Tibial artery (tissue), 4 donors: ENCODE data around the gene ZNF770.
A peak's percentile ranks its signal among the peaks of the same experiment; 100 is the strongest.

Experiments
- DNase-seq, 2 donors: peaks; one replicate each; pipeline ENCODE4 v3.0.0-alpha.2; 2019
- H3K27ac ChIP-seq, 2 donors: fragments of 200-600 bp; sonication (generic) in 1 of 2; 1 replicate in 1 of 2; 2 replicates in 1 of 2; pipeline ENCODE4 v1.5.1; 2018 to 2019; ENCODE audit warnings: mild to moderate bottlenecking in 1 of 2
- H3K27me3 ChIP-seq, 2 donors: fragments of 200-600 bp; sonication (generic) in 1 of 2; one replicate each; pipeline versions ENCODE4 v1.5.1 to v1.6.0; 2016 to 2019
- H3K36me3 ChIP-seq, 3 donors: fragments of 200-600 bp; sonication (generic) in 2 of 3; one replicate each; pipeline ENCODE4 v1.5.1; 2016 to 2019; ENCODE audit warnings: mild to moderate bottlenecking in 2 of 3
- H3K4me1 ChIP-seq, 4 donors: fragments of 200-600 bp; sonication (generic) in 2 of 4; 1 replicate in 3 of 4; 2 replicates in 1 of 4; pipeline ENCODE4 v1.5.1; 2016 to 2019
- H3K4me3 ChIP-seq, 2 donors: fragments of 200-600 bp; sonication (generic) in 1 of 2; 1 replicate in 1 of 2; 2 replicates in 1 of 2; pipeline ENCODE4 v1.5.1; 2018 to 2019; ENCODE audit warnings: mild to moderate bottlenecking in 2 of 2
- H3K9me3 ChIP-seq, 3 donors: fragments of 200-600 bp; sonication (generic) in 1 of 3; one replicate each; pipeline ENCODE4 v1.5.1; 2016 to 2019
- CTCF ChIP-seq, 2 experiments: fragments of 200-600 bp in 1 of 2; fragments of 450-650 bp in 1 of 2; IDR thresholded peaks; one replicate each; pipeline ENCODE4 v1.5.1; 2017 to 2019; ENCODE audit warnings: antibody characterized with exemption in 2 of 2, mild to moderate bottlenecking in 1 of 2, moderate library complexity in 1 of 2
- intact Hi-C: fragments of 100-400 bp; cut with DNase I; formaldehyde crosslinking; loops from one replicate; pipeline ENCODE4 v1.15.0; 2023; ENCODE audit warnings: low total_unique reads

ZNF770 gene

GRCh38 chr15:34988027-34988902, at the start of gene ZNF770:
ZNF770 (minus strand) TSS chr15:34988287; CDS start chr15:34983434, 4,853 bp downstream.
- H3K4me1 ChIP-seq, result peaks cover 0 to 33% (median 24%) of the 10 kb centered on the region in 4 donors
- peak within 1 kb of the TSS; percentile 96 to 98 for H3K27ac ChIP-seq
- TF ChIP-seq CTCF (IDR thresholded peaks at IDR 0.05), result peak in 1 of 2 experiments; percentile 8
- peaks cover 0 to 6% (median under 1%) of the 10 kb centered on the region in 3 donors for H3K36me3 ChIP-seq
- intact Hi-C loops, result loop anchor here (10.0 kb wide), 1 partner anchor 763 kb away; the partner anchor contains the start of gene EMC4
- DNase-seq, result peak; percentile 70 to 85
- H3K9me3 ChIP-seq, result no peaks in the 10 kb centered on the region
- no peaks in the 10 kb centered on the region for H3K27me3 ChIP-seq
- peak within 1 kb of the TSS; percentile 76 to 77 for H3K4me3 ChIP-seq

- H3K4me1 ChIP-seq, result peaks cover 0 to 12% (median 2%) of the 10 kb centered on the region in 4 donors
- H3K27me3 ChIP-seq, result no peaks in the 10 kb centered on the region
- no peak for TF ChIP-seq CTCF (IDR thresholded peaks at IDR 0.05)
- H3K9me3 ChIP-seq, result no peaks in the 10 kb centered on the region
- no peak overlapping the region for H3K27ac ChIP-seq
- no peak for DNase-seq
- intact Hi-C loops, result no loop called here
- H3K4me3 ChIP-seq, result no peak overlapping the region
- H3K36me3 ChIP-seq, result no peaks in the 10 kb centered on the region
These were observed 40.3 kb upstream of the ZNF770 start for GRCh38 chr15:35028235-35028984.

GRCh38 chr15:35023804-35024203, 35.7 kb upstream of the ZNF770 start:
- Histone ChIP-seq H3K36me3 (no peaks in the 10 kb centered on the region), H3K27ac (no peak overlapping the region), H3K27me3 (no peaks in the 10 kb centered on the region), H3K9me3 (no peaks in the 10 kb centered on the region), H3K4me1 (no peaks in the 10 kb centered on the region), H3K4me3 (no peak overlapping the region)
- TF ChIP-seq CTCF (IDR thresholded peaks at IDR 0.05), result no peak
- intact Hi-C loops, result no loop called here
- DNase-seq, result no peak

GRCh38 chr15:35020974-35021373, 32.9 kb upstream of the ZNF770 start:
- intact Hi-C loops, result no loop called here
- no peak for DNase-seq
- H3K27me3 ChIP-seq, result no peaks in the 10 kb centered on the region
- no peaks in the 10 kb centered on the region for H3K4me1 ChIP-seq
- no peak for TF ChIP-seq CTCF (IDR thresholded peaks at IDR 0.05)
- no peaks in the 10 kb centered on the region for H3K9me3 ChIP-seq
- no peaks in the 10 kb centered on the region for H3K36me3 ChIP-seq
- no peak overlapping the region for H3K27ac ChIP-seq
- no peak overlapping the region for H3K4me3 ChIP-seq

- intact Hi-C loops, result no loop called here
These were observed 31.6 kb upstream of the ZNF770 start for GRCh38 chr15:35019404-35020327.

More at GRCh38 chr15:35019404-35020327, 31.6 kb upstream of the ZNF770 start:
- DNase-seq, result no peak
- Histone ChIP-seq H3K9me3 (no peaks in the 10 kb centered on the region), H3K27ac (no peak overlapping the region), H3K27me3 (no peaks in the 10 kb centered on the region), H3K4me3 (no peak overlapping the region), H3K36me3 (no peaks in the 10 kb centered on the region), H3K4me1 (no peaks in the 10 kb centered on the region)
- no peak for TF ChIP-seq CTCF (IDR thresholded peaks at IDR 0.05)
